HFFc6 (cell line): Measurements from ENCODE around the gene MED16. TPM values are rescaled to one million over a fixed set of nuclear protein-coding genes. Genes with fewer than 3 reads are reported as not detected.
"Not testable (repeated sequence)": the region's sequence is repeated elsewhere in the genome, so short reads cannot be mapped to it uniquely, and the experiment has no call there.

Experiments used
- DNase-seq: peaks from one replicate; pipeline ENCODE4 v3.0.0-alpha.2; 2018
- H3K27ac Mint-ChIP-seq: 2 replicates; pipeline ENCODE4 v1.8.0; 2020; ENCODE audit warnings: mild to moderate bottlenecking, mixed read lengths
- H3K27me3 Mint-ChIP-seq: 2 replicates; pipeline ENCODE4 v1.8.0; 2021; ENCODE audit warnings: mild to moderate bottlenecking, moderate library complexity, mixed read lengths; ENCODE audit not compliant: insufficient read depth
- H3K36me3 Mint-ChIP-seq: 2 replicates; pipeline ENCODE4 v1.8.0; 2021; ENCODE audit warnings: low read depth, mixed read lengths
- H3K4me1 Mint-ChIP-seq: 2 replicates; pipeline ENCODE4 v1.8.0; 2020; ENCODE audit warnings: low read depth, mixed read lengths
- H3K4me3 Mint-ChIP-seq: 2 replicates; pipeline ENCODE4 v1.8.0; 2020; ENCODE audit warnings: mild to moderate bottlenecking, moderate library complexity, mixed read lengths
- H3K9me3 Mint-ChIP-seq: 2 replicates; pipeline ENCODE4 v1.8.0; 2020; ENCODE audit warnings: mild to moderate bottlenecking, mixed read lengths
- CTCF ChIP-seq: fragments of 200-600 bp; sonication (generic); IDR thresholded peaks from 2 replicates; pipeline ENCODE4 v1.5.0; 2021; ENCODE audit warnings: antibody characterized with exemption, mild to moderate bottlenecking
- total RNA-seq, 6 experiments: library from RNA; stranded (reverse); fragmentation: NEBNext Ultra II Directional; extraction: Animal tissue kit (Norgen Biotek cat#: 25700); gene quantifications; 2 replicates in 1 of 6; 3 replicates in 5 of 6; pipeline ENCODE4 v1.2.3, GENCODE V29; 2021

MED16 gene
- total RNA-seq, 6 experiments from 2014 or later, result 58.1 to 91.0 (median 70.9) TPM

- no peak within 1 kb of the TSS for H3K4me3 Mint-ChIP-seq
- no peaks in the 10 kb centered on the region for H3K9me3 Mint-ChIP-seq
- H3K27ac Mint-ChIP-seq, result no peak within 1 kb of the TSS
- H3K36me3 Mint-ChIP-seq, result no peaks in the 10 kb centered on the region
- peaks cover 3% of the 10 kb centered on the region for H3K27me3 Mint-ChIP-seq
- no peak for DNase-seq
- peaks cover 6% of the 10 kb centered on the region for H3K4me1 Mint-ChIP-seq
- TF ChIP-seq CTCF, result no peak
Measured at GRCh38 chr19:821825-822503, 71.0 kb downstream of the MED16 start, which contains the start of gene PLPPR3. TSS of gene PLPPR3 (minus strand) at chr19:821955. CDS start at chr19:821559, 396 bp downstream.

GRCh38 chr19:821231-821824 is 71.7 kb downstream of the MED16 start:
- Mint-ChIP-seq H3K9me3 (no peaks in the 10 kb centered on the region), H3K4me1 (peaks cover 6% of the 10 kb centered on the region), H3K27ac (no peak overlapping the region), H3K36me3 (peaks cover 6% of the 10 kb centered on the region), H3K4me3 (no peak overlapping the region), H3K27me3 (peaks cover 6% of the 10 kb centered on the region)
- no peak for DNase-seq
- no peak for TF ChIP-seq CTCF

- not testable (repeated sequence) for H3K4me3 Mint-ChIP-seq, H3K27ac Mint-ChIP-seq, H3K9me3 Mint-ChIP-seq, H3K27me3 Mint-ChIP-seq, DNase-seq, H3K4me1 Mint-ChIP-seq
- peaks cover 13% of the 10 kb centered on the region for H3K36me3 Mint-ChIP-seq
Measured at GRCh38 chr19:820212-820611, 72.8 kb downstream of the MED16 start.

Other genes with a start within 250 kb of the MED16 start
- 10 to 100 TPM; 35.8 to 39.2 (median 38.2) TPM for gene RNF126, start 230.0 kb downstream of the MED16 start, total RNA-seq
- gene FSTL3, start 216.8 kb downstream of the MED16 start, total RNA-seq, result 100 to 1,000 TPM in 3 of 6 experiments, 10 to 100 TPM in 3; 97.1 to 123 (median 101) TPM
- gene PRSS57, start 197.7 kb downstream of the MED16 start, total RNA-seq, result not detected
- under 1 TPM in 2 of 6 experiments, not detected in 4; 0.14 to 0.15 TPM for gene PALM, start 184.3 kb downstream of the MED16 start, total RNA-seq
- gene MISP, start 142.1 kb downstream of the MED16 start, total RNA-seq, result under 1 TPM in 2 of 6 experiments, not detected in 4; 0.05 to 0.07 TPM
- 100 to 1,000 TPM; 307 to 421 (median 380) TPM for gene PTBP1, start 95.7 kb downstream of the MED16 start, total RNA-seq
- under 1 TPM in 1 of 6 experiments, not detected in 5; 0.09 TPM for gene PLPPR3, start 71.2 kb downstream of the MED16 start, total RNA-seq
- gene AZU1, start 65.3 kb downstream of the MED16 start, total RNA-seq, result not detected
- gene PRTN3, start 52.2 kb downstream of the MED16 start, total RNA-seq, result not detected
- gene ELANE, start 40.9 kb downstream of the MED16 start, total RNA-seq, result under 1 TPM in 1 of 6 experiments, not detected in 5; 0.21 TPM
- gene CFD, start 33.5 kb downstream of the MED16 start, total RNA-seq, result 1 to 10 TPM in 3 of 6 experiments, under 1 TPM in 3; 0.84 to 1.7 (median 0.98) TPM
- gene RNU6-9, start 297 bp upstream of the MED16 start, total RNA-seq, result not detected
- 10 to 100 TPM; 41.9 to 53.4 (median 45.9) TPM for gene R3HDM4, start 20.0 kb upstream of the MED16 start, total RNA-seq
- not detected for gene KISS1R, start 24.1 kb upstream of the MED16 start, total RNA-seq
- 10 to 100 TPM; 35.1 to 44.2 (median 38.4) TPM for gene ARID3A, start 32.8 kb upstream of the MED16 start, total RNA-seq
- 10 to 100 TPM; 47.5 to 55.8 (median 51.3) TPM for gene WDR18, start 91.2 kb upstream of the MED16 start, total RNA-seq
- under 1 TPM; 0.34 to 0.66 (median 0.41) TPM for gene GRIN3B, start 107.2 kb upstream of the MED16 start, total RNA-seq
- 100 to 1,000 TPM; 127 to 164 (median 149) TPM for gene TMEM259, start 127.9 kb upstream of the MED16 start, total RNA-seq
- not detected for gene RNU6-2, start 128.3 kb upstream of the MED16 start, total RNA-seq
- 100 to 1,000 TPM; 483 to 579 (median 507) TPM for gene CNN2, start 133.4 kb upstream of the MED16 start, total RNA-seq
- 1 to 10 TPM; 4.6 to 8.1 (median 6.6) TPM for gene ABCA7, start 146.9 kb upstream of the MED16 start, total RNA-seq
- under 1 TPM; 0.28 to 0.74 (median 0.60) TPM for gene ARHGAP45, start 174.0 kb upstream of the MED16 start, total RNA-seq
- gene POLR2E, start 202.2 kb upstream of the MED16 start, total RNA-seq, result 100 to 1,000 TPM; 224 to 289 (median 250) TPM
- 100 to 1,000 TPM; 193 to 237 (median 223) TPM for gene GPX4, start 210.8 kb upstream of the MED16 start, total RNA-seq